ENCODE measurements around the gene USP15.

DNA sequence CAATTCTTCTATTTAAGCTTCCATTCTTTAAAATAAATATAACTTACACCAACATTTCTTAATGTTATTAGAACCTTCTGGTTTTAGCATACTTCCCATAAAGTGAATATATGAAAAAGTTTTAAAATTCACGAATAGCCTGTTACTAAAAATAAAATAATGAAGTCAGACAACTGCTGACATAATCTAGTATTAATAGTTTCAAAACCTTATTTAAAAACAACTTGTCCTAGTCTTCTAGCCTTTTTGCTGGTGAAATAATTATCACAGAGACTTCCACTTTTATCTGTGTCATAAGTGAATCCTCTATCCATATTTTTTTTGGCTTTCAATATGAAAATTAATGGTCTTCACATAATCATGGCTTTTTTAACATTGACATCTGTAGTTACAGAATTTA lies 112.6 kb downstream of the USP15 start:
- TF ChIP-seq POLR2A (IDR thresholded peaks at IDR 0.05; ENCODE audit: low read depth, low read length) (no peak), CHD1 (IDR thresholded peaks at IDR 0.05; ENCODE audit: low read depth, low read length) (no peak), RFX5 (IDR thresholded peaks at IDR 0.05; ENCODE audit: low read depth, low read length) (no peak), SMC3 (IDR thresholded peaks at IDR 0.05; ENCODE audit: low read depth, low read length) (no peak), BHLHE40 (IDR thresholded peaks at IDR 0.05; ENCODE audit: low read depth, low read length) (no peak), FOS (IDR thresholded peaks at IDR 0.05; ENCODE audit: low read depth, low read length) (no peak), CEBPB (IDR thresholded peaks at IDR 0.05; ENCODE audit: low read depth, low read length) (no peak), NFE2L2 (IDR thresholded peaks at IDR 0.05; ENCODE audit: low read depth, low read length) (no peak), RCOR1 (IDR thresholded peaks at IDR 0.05; ENCODE audit: insufficient replicate concordance, low read length) (no peak)
- TF ChIP-seq, protein P1, sequence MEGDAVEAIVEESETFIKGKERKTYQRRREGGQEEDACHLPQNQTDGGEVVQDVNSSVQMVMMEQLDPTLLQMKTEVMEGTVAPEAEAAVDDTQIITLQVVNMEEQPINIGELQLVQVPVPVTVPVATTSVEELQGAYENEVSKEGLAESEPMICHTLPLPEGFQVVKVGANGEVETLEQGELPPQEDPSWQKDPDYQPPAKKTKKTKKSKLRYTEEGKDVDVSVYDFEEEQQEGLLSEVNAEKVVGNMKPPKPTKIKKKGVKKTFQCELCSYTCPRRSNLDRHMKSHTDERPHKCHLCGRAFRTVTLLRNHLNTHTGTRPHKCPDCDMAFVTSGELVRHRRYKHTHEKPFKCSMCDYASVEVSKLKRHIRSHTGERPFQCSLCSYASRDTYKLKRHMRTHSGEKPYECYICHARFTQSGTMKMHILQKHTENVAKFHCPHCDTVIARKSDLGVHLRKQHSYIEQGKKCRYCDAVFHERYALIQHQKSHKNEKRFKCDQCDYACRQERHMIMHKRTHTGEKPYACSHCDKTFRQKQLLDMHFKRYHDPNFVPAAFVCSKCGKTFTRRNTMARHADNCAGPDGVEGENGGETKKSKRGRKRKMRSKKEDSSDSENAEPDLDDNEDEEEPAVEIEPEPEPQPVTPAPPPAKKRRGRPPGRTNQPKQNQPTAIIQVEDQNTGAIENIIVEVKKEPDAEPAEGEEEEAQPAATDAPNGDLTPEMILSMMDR (conservative IDR thresholded peaks at IDR 0.05; ENCODE audit: low read depth, low read length) = no peak
- TF ChIP-seq, protein P2, sequence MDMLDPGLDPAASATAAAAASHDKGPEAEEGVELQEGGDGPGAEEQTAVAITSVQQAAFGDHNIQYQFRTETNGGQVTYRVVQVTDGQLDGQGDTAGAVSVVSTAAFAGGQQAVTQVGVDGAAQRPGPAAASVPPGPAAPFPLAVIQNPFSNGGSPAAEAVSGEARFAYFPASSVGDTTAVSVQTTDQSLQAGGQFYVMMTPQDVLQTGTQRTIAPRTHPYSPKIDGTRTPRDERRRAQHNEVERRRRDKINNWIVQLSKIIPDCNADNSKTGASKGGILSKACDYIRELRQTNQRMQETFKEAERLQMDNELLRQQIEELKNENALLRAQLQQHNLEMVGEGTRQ (IDR thresholded peaks at IDR 0.05; ENCODE audit: low read depth, low read length) = no peak

Data from IMR-90 (cell line).